Neural progenitor cell (in vitro differentiated cells): ENCODE measurements around the gene MGMT. TPM values are rescaled to one million over a fixed set of nuclear protein-coding genes. Genes with fewer than 3 reads are reported as not detected.

ENCODE experiments used
- DNase-seq: peaks from one replicate; pipeline ENCODE4 v3.0.0-alpha.2; 2016; ENCODE audit warnings: low spot score
- H2AFZ ChIP-seq: fragments of 200-600 bp; sonication (generic); replicated peaks from 2 replicates; pipeline ENCODE4 v1.6.1; 2016; ENCODE audit warnings: antibody characterized with exemption
- H3F3A ChIP-seq: fragments of 200-600 bp; sonication (generic); 2 replicates; pipeline ENCODE4 v1.6.1; 2016; ENCODE audit warnings: antibody characterized with exemption, low read depth
- H3K27ac ChIP-seq: fragments of 200-600 bp; sonication (generic); 2 replicates; pipeline ENCODE4 v1.5.1; 2016; ENCODE audit warnings: mild to moderate bottlenecking
- H3K27me3 ChIP-seq: fragments of 200-600 bp; sonication (generic); 2 replicates; pipeline ENCODE4 v1.6.1; 2016; ENCODE audit warnings: mild to moderate bottlenecking, moderate library complexity
- H3K36me3 ChIP-seq: fragments of 200-600 bp; sonication (generic); 2 replicates; pipeline ENCODE4 v1.5.1; 2016
- H3K4me1 ChIP-seq: fragments of 200-600 bp; sonication (generic); 2 replicates; pipeline ENCODE4 v1.6.1; 2016; ENCODE audit warnings: mixed run types
- H3K4me2 ChIP-seq: fragments of 200-600 bp; sonication (generic); 2 replicates; pipeline ENCODE4 v1.6.1; 2016
- H3K4me3 ChIP-seq: fragments of 200-600 bp; sonication (generic); 2 replicates; pipeline ENCODE4 v1.5.1; 2016
- H3K79me2 ChIP-seq: fragments of 200-600 bp; sonication (generic); 2 replicates; pipeline ENCODE4 v1.6.1; 2016; ENCODE audit warnings: low read depth
- H3K9ac ChIP-seq: fragments of 200-600 bp; sonication (generic); 2 replicates; pipeline ENCODE4 v1.6.1; 2016
- H3K9me3 ChIP-seq: fragments of 200-600 bp; sonication (generic); 2 replicates; pipeline ENCODE4 v1.5.1; 2016; ENCODE audit warnings: low read depth
- H4K20me1 ChIP-seq: fragments of 200-600 bp; sonication (generic); 2 replicates; pipeline ENCODE4 v1.6.1; 2016; ENCODE audit warnings: low read depth
- H3K27ac Mint-ChIP-seq: 3 replicates; pipeline ENCODE4 v1.8.0; 2021; ENCODE audit warnings: mixed read lengths
- H3K27me3 Mint-ChIP-seq: 2 replicates; pipeline ENCODE4 v1.8.0; 2022; ENCODE audit warnings: low read depth, mild to moderate bottlenecking, inconsistent platforms, moderate library complexity, mixed read lengths; ENCODE audit not compliant: insufficient read depth
- H3K36me3 Mint-ChIP-seq: 3 replicates; pipeline ENCODE4 v1.8.0; 2021; ENCODE audit warnings: mixed read lengths
- H3K4me1 Mint-ChIP-seq: 3 replicates; pipeline ENCODE4 v1.8.0; 2021; ENCODE audit warnings: mixed read lengths
- H3K4me3 Mint-ChIP-seq: 3 replicates; pipeline ENCODE4 v1.8.0; 2021; ENCODE audit warnings: mild to moderate bottlenecking, moderate library complexity, mixed read lengths
- H3K9me3 Mint-ChIP-seq: 3 replicates; pipeline ENCODE4 v1.8.0; 2020; ENCODE audit warnings: mixed read lengths
- CTCF ChIP-seq: fragments of 200-600 bp; sonication (generic); IDR thresholded peaks from 2 replicates; pipeline ENCODE4 v1.5.1; 2017; ENCODE audit warnings: antibody characterized with exemption, mild to moderate bottlenecking
- EZH2 ChIP-seq: fragments of 200-600 bp; sonication (generic); IDR thresholded peaks from 2 replicates; pipeline ENCODE4 v1.6.1; 2017; ENCODE audit warnings: antibody characterized with exemption, mild to moderate bottlenecking, moderate library complexity
- EZH2phosphoT487 ChIP-seq: fragments of 200-600 bp; sonication (generic); IDR thresholded peaks from 2 replicates; pipeline ENCODE4 v1.6.1; 2017; ENCODE audit warnings: antibody characterized with exemption
- total RNA-seq: library from RNA; depleted of rRNA; stranded (reverse); fragments of >200 nt; gene quantifications from 2 replicates; pipeline ENCODE4 v1.2.3, GENCODE V29; 2015; ENCODE audit warnings: low replicate concordance

The MGMT gene
- total RNA-seq, 1 donor from 2014 or later, result 17.5 TPM

GRCh38 chr10:129765664-129766550, 298.9 kb downstream of the MGMT start:
- Mint-ChIP-seq H3K4me1 (peaks cover 16% of the 10 kb centered on the region), H3K27me3 (peaks cover 2% of the 10 kb centered on the region), H3K4me3 (no peak overlapping the region), H3K9me3 (no peaks in the 10 kb centered on the region), H3K27ac (peak overlapping the region; percentile 60), H3K36me3 (no peaks in the 10 kb centered on the region)
- no peak overlapping the region for H2AFZ ChIP-seq
- no peak overlapping the region for H3K4me3 ChIP-seq
- no peaks in the 10 kb centered on the region for H3K27me3 ChIP-seq
- H3K9ac ChIP-seq, result no peak overlapping the region
- no peak overlapping the region for H3K27ac ChIP-seq
- no peaks in the 10 kb centered on the region for H3F3A ChIP-seq
- H3K4me1 ChIP-seq, result no peaks in the 10 kb centered on the region
- no peak overlapping the region for H3K4me2 ChIP-seq
- no peaks in the 10 kb centered on the region for H3K36me3 ChIP-seq
- H3K79me2 ChIP-seq, result no peaks in the 10 kb centered on the region
- TF ChIP-seq EZH2phosphoT487 (no peak), CTCF (no peak), EZH2 (no peak)
- H3K9me3 ChIP-seq, result no peaks in the 10 kb centered on the region
- DNase-seq, result no peak
- peaks cover 4% of the 10 kb centered on the region for H4K20me1 ChIP-seq

DNA sequence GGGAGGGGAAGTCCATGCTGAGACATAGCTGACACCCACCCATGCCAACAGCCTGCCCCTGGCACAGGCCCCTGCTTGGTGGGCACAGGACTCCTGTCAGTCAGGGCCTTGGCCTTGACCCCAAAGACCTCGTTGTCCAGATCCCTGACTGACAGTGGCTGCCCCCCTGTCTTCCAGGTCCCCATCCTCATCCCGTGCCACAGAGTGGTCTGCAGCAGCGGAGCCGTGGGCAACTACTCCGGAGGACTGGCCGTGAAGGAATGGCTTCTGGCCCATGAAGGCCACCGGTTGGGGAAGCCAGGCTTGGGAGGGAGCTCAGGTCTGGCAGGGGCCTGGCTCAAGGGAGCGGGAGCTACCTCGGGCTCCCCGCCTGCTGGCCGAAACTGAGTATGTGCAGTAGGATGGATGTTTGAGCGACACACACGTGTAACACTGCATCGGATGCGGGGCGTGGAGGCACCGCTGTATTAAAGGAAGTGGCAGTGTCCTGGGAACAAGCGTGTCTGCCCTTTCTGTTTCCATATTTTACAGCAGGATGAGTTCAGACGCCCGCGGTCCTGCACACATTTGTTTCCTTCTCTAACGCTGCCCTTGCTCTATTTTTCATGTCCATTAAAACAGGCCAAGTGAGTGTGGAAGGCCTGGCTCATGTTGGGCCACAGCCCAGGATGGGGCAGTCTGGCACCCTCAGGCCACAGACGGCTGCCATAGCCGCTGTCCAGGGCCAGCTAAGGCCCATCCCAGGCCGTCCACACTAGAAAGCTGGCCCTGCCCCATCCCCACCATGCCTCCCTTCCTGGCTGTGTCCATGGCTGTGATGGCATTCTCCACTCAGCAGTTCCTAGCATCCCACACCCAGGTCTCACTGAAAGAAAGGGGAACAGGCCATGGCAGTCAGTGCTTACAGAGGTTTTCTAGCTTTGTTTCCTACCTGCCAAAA, 299.8 kb downstream of the MGMT start:
- no peak overlapping the region for H3K27ac Mint-ChIP-seq
- H3K4me3 ChIP-seq, result no peak overlapping the region
- no peaks in the 10 kb centered on the region for H3F3A ChIP-seq
- no peak overlapping the region for H3K4me2 ChIP-seq
- no peak overlapping the region for H3K27ac ChIP-seq
- H2AFZ ChIP-seq, result no peak overlapping the region
- no peaks in the 10 kb centered on the region for H3K79me2 ChIP-seq
- H3K36me3 Mint-ChIP-seq, result peaks cover 2% of the 10 kb centered on the region
- peaks cover 2% of the 10 kb centered on the region for H4K20me1 ChIP-seq
- H3K9ac ChIP-seq, result no peak overlapping the region
- TF ChIP-seq CTCF, result no peak
- no peak for DNase-seq
- H3K36me3 ChIP-seq, result no peaks in the 10 kb centered on the region
- peaks cover 2% of the 10 kb centered on the region for H3K27me3 Mint-ChIP-seq
- H3K4me1 Mint-ChIP-seq, result peaks cover 16% of the 10 kb centered on the region
- H3K4me1 ChIP-seq, result no peaks in the 10 kb centered on the region
- no peaks in the 10 kb centered on the region for H3K9me3 Mint-ChIP-seq
- H3K27me3 ChIP-seq, result no peaks in the 10 kb centered on the region
- no peaks in the 10 kb centered on the region for H3K9me3 ChIP-seq
- no peak overlapping the region for H3K4me3 Mint-ChIP-seq

DNA sequence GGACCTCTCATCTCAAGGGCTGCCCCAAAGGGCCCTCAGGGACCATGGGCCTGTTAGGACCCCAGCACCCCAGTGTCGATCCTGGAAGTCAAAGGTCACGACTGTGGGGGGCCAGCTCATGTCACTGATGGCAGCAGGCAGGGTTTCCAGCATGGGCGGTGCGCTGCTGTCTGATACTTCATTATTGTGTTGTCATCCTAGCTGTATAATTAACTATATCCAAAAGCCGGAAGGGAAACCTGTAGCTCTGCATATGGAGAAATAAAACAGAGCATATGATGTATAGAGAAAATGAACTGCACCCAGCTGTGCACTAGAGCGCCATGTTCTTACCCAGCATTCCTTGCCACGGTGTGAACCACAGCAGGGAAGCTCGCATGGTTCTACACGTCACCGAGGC, 300.7 kb downstream of the MGMT start:
- H3K9me3 ChIP-seq, result no peaks in the 10 kb centered on the region
- H3F3A ChIP-seq, result no peaks in the 10 kb centered on the region
- Mint-ChIP-seq H3K27ac (no peak overlapping the region), H3K9me3 (no peaks in the 10 kb centered on the region), H3K4me1 (peaks cover 9% of the 10 kb centered on the region), H3K4me3 (no peak overlapping the region), H3K36me3 (peaks cover 2% of the 10 kb centered on the region), H3K27me3 (peaks cover 2% of the 10 kb centered on the region)
- no peaks in the 10 kb centered on the region for H4K20me1 ChIP-seq
- TF ChIP-seq CTCF (no peak), EZH2 (no peak), EZH2phosphoT487 (no peak)
- no peak overlapping the region for H3K4me2 ChIP-seq
- DNase-seq, result no peak
- H3K27me3 ChIP-seq, result no peaks in the 10 kb centered on the region
- H3K79me2 ChIP-seq, result no peaks in the 10 kb centered on the region
- no peaks in the 10 kb centered on the region for H3K36me3 ChIP-seq
- H3K4me1 ChIP-seq, result no peaks in the 10 kb centered on the region
- no peak overlapping the region for H2AFZ ChIP-seq
- no peak overlapping the region for H3K27ac ChIP-seq
- H3K9ac ChIP-seq, result no peak overlapping the region
- H3K4me3 ChIP-seq, result no peak overlapping the region
